RWPE1 (cell line): ENCODE data around the gene PTTG1.

Source experiments
- CTCF ChIA-PET: fragments of 350-600 bp; sonication (Branson Sonifier 250); formaldehyde crosslinking; extraction: SDS; loops from one replicate; lab custom pipeline; 2021; lab: Yijun Ruan, JAX
- POLR2A ChIA-PET: fragments of 400-600 bp; formaldehyde crosslinking; extraction: SDS; loops from one replicate; lab custom pipeline; 2020; ENCODE audit warnings: antibody characterized with exemption; ENCODE audit not compliant: low non-redundant PET; lab: Yijun Ruan, JAX
- DNase-seq: peaks from one replicate; pipeline ENCODE4 v3.0.0; 2012; ENCODE audit warnings: low spot score
- H3K27ac ChIP-seq: fragments of 450-650 bp; 2 replicates; pipeline ENCODE4 v1.5.1; 2017
- TF ChIP-seq, protein P1 (sequence below): fragments of 450-650 bp; conservative IDR thresholded peaks from 2 replicates; pipeline ENCODE4 v1.5.1; 2017; ENCODE audit warnings: low read depth, mild to moderate bottlenecking

The PTTG1 gene

DNA sequence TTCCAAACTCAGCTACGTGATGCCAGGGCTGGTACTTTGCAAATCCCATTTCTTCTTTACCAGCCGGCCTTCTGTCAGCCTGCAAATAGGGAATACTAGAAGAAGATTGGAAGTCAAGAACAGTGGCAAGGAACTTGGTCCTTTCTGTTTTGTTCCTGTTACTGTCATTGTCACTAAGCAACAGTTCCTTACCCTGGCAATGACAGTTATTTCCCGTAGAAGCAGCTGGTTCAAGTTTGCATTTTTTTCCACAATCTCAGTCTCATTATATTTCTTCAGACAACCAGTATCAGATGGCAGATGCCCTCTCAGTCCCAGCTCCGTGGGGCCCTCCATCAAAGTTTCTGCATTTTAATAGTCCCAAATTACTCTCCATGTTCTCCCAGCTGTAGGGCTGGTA lies 42.1 kb upstream of the PTTG1 start:
- no peak overlapping the region for H3K27ac ChIP-seq
- ChIA-PET CTCF (interaction anchor here (1.2 kb wide), 1 partner anchor 11 kb away, joined by 4 read pairs; no protein-coding TSS in a partner anchor), POLR2A (no interaction called here)
- DNase-seq, result no peak
- TF ChIP-seq, protein P1, sequence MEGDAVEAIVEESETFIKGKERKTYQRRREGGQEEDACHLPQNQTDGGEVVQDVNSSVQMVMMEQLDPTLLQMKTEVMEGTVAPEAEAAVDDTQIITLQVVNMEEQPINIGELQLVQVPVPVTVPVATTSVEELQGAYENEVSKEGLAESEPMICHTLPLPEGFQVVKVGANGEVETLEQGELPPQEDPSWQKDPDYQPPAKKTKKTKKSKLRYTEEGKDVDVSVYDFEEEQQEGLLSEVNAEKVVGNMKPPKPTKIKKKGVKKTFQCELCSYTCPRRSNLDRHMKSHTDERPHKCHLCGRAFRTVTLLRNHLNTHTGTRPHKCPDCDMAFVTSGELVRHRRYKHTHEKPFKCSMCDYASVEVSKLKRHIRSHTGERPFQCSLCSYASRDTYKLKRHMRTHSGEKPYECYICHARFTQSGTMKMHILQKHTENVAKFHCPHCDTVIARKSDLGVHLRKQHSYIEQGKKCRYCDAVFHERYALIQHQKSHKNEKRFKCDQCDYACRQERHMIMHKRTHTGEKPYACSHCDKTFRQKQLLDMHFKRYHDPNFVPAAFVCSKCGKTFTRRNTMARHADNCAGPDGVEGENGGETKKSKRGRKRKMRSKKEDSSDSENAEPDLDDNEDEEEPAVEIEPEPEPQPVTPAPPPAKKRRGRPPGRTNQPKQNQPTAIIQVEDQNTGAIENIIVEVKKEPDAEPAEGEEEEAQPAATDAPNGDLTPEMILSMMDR, result no peak

DNA sequence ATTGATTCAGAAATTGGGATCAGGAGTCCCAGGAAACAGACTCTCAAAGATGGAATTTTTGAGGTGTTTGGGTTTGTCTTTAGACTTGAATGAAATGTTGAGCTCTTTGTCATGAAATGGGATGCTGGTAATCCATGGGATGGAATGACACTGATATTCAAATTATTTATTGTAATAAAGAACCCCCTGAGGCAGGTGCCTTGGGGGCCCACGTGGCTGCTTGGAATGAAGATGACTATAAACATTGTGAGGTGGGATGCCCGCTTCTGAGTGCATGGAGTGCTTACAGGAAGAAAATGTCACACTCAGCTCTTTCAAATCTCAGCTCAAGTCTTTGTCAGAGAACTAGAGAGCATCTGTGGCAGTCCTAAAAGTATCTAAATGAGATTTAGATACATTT lies 41.6 kb upstream of the PTTG1 start:
- TF ChIP-seq, protein P1, result no peak
- ChIA-PET CTCF (no interaction called here), POLR2A (no interaction called here)
- DNase-seq, result no peak
- H3K27ac ChIP-seq, result no peak overlapping the region

DNA sequence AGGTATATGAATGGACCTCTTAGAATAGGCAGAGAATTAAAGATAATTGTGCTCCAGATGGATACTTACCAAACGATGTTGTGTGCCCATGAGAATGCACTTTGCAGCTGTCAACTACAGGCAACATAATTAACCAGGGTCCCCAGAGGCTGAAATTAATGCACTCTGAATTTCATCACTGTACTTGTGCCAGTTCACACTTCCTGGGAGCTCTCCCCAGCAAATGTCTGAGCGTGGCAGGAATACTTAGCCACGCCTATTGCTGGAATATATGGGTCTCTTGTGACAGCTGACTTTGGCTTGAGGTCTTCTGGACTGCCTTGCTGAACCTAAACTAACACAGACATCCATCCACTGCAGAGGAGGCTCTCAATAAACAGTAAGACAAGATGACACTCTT lies 39.3 kb upstream of the PTTG1 start:
- ChIA-PET POLR2A (no interaction called here), CTCF (no interaction called here)
- no peak overlapping the region for H3K27ac ChIP-seq
- no peak for DNase-seq
- TF ChIP-seq, protein P1, result no peak

DNA sequence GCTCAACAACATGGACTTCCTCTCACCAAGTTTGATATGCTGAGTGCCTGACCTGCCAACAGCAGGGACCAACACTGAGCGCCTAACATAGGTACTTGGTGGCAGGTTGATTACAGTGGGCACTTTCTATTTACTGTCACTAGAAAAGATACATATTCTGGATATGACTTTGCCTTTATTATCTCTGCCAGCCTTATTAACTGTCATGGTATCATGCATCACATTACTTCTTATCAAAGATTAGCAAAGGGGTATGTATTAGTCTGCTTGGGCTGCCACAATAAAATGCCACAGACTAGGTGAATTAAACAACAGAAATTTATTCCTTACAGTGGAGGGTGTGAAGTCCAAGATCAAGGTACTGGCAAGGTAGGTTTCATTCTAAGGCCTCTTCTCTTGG lies 37.0 kb upstream of the PTTG1 start:
- POLR2A ChIA-PET, result no interaction called here
- TF ChIP-seq, protein P1, result no peak
- H3K27ac ChIP-seq, result no peak overlapping the region
- CTCF ChIA-PET, result no interaction called here
- no peak for DNase-seq

DNA sequence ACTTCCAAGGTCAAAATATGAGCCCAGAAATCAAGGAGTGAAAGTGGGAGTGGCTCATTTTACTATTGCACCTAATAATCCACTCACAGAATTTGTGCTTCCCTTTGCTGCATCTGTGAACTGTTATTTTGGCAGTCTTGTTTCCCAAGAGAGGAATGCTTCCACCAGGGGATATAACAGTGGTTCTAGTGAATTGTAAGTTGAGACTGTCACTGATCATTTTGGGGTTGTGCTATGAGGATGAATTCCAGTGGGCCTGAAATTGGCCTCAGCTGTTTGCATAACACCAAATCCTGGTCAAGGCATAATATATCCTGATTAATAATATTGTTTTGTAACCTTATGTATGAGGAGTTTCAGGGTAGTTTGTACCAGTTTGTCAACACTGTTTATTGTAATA lies 36.2 kb upstream of the PTTG1 start:
- ChIA-PET POLR2A (no interaction called here), CTCF (no interaction called here)
- TF ChIP-seq, protein P1, result no peak
- no peak for DNase-seq
- H3K27ac ChIP-seq, result no peak overlapping the region

DNA sequence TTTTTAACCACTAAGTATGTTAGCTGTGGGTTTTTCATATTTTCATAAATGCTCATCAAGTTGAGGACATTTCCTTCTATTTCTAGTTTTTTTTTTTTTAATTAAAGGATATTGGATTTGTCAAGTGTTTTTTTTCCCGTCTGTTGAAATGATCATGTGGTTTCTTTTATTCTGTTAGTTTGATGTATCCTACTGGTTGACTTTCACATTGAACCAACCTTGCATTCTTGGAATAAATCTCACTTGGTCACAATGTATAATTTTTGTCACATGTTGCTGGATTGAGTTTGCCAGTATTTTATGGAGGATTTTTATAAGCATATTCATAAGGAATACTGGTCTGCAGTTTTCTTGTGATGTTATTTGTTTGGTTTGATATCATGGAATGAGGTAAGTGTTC lies 34.2 kb upstream of the PTTG1 start:
- no peak overlapping the region for H3K27ac ChIP-seq
- no peak for DNase-seq
- TF ChIP-seq, protein P1, result no peak
- ChIA-PET CTCF (interaction anchor here (0.6 to 0.9 kb wide), 2 partner anchors 144 to 706 kb away, joined by 3 to 4 read pairs; no protein-coding TSS in a partner anchor), POLR2A (no interaction called here)
